BE2C (cell line): ENCODE data around the gene MPND.

Experiments
- DNase-seq: peaks from one replicate; pipeline ENCODE4 v3.0.0-alpha.2; 2020
- H3K27me3 ChIP-seq: fragments of 250-450 bp; sonication (Bioruptor Pico); 2 replicates; pipeline ENCODE4 v1.5.1; 2020; ENCODE audit warnings: mild to moderate bottlenecking
- H3K36me3 ChIP-seq: fragments of 250-450 bp; sonication (Bioruptor Pico); 2 replicates; pipeline ENCODE4 v1.5.1; 2020; ENCODE audit warnings: mild to moderate bottlenecking
- H3K4me1 ChIP-seq: fragments of 250-450 bp; sonication (Bioruptor Pico); 2 replicates; pipeline ENCODE4 v1.5.1; 2020
- H3K4me3 ChIP-seq: 2 replicates; pipeline ENCODE4 v1.5.1; 2011; ENCODE audit warnings: low read depth, low read length
- H3K9me3 ChIP-seq: fragments of 250-450 bp; sonication (Bioruptor Pico); 2 replicates; pipeline ENCODE4 v1.5.1; 2020
- CTCF ChIP-seq: IDR thresholded peaks from 2 replicates; pipeline ENCODE4 v1.5.1; 2012; ENCODE audit warnings: mild to moderate bottlenecking, low read depth, low read length

The MPND gene

GRCh38 chr19:4319067-4319718 lies 24.2 kb upstream of the MPND start:
- H3K27me3 ChIP-seq = no peaks in the 10 kb centered on the region
- H3K36me3 ChIP-seq = peaks cover 22% of the 10 kb centered on the region
- H3K4me3 ChIP-seq = no peak overlapping the region
- DNase-seq = no peak
- H3K9me3 ChIP-seq = no peaks in the 10 kb centered on the region
- TF ChIP-seq CTCF = no peak
- H3K4me1 ChIP-seq = no peaks in the 10 kb centered on the region

- no peak for DNase-seq
Measured at GRCh38 chr19:4320419-4320818, 22.9 kb upstream of the MPND start.

GRCh38 chr19:4322942-4323665 lies 20.3 kb upstream of the MPND start:
- Histone ChIP-seq H3K4me1 (peaks cover 2% of the 10 kb centered on the region), H3K36me3 (peaks cover 1% of the 10 kb centered on the region), H3K4me3 (no peak overlapping the region), H3K9me3 (no peaks in the 10 kb centered on the region), H3K27me3 (no peaks in the 10 kb centered on the region)
- DNase-seq = no peak
- no peak for TF ChIP-seq CTCF

More at GRCh38 chr19:4320419-4320818, 22.9 kb upstream of the MPND start:
- Histone ChIP-seq H3K27me3 (no peaks in the 10 kb centered on the region), H3K36me3 (peaks cover 16% of the 10 kb centered on the region), H3K9me3 (no peaks in the 10 kb centered on the region), H3K4me1 (no peaks in the 10 kb centered on the region), H3K4me3 (no peak overlapping the region)
- TF ChIP-seq CTCF = no peak

GRCh38 chr19:4323692-4324091 lies 19.7 kb upstream of the MPND start:
- H3K4me3 ChIP-seq = no peak overlapping the region
- peaks cover 1% of the 10 kb centered on the region; the same call in 1 of the 2 replicates for H3K9me3 ChIP-seq
- no peak for DNase-seq
- no peaks in the 10 kb centered on the region for H3K27me3 ChIP-seq
- H3K4me1 ChIP-seq = peaks cover 2% of the 10 kb centered on the region
- no peaks in the 10 kb centered on the region for H3K36me3 ChIP-seq
- TF ChIP-seq CTCF = no peak

- no peak overlapping the region for H3K4me3 ChIP-seq
- no peak for TF ChIP-seq CTCF
- no peaks in the 10 kb centered on the region for H3K36me3 ChIP-seq
- H3K4me1 ChIP-seq = peaks cover 2% of the 10 kb centered on the region
- peaks cover 4% of the 10 kb centered on the region; the same call in 1 of the 2 replicates for H3K9me3 ChIP-seq
- DNase-seq = no peak
- H3K27me3 ChIP-seq = no peaks in the 10 kb centered on the region
Measured at GRCh38 chr19:4324228-4324627, 19.1 kb upstream of the MPND start.
